ENCODE data around the gene OR8B3. TPM values are rescaled to one million over a fixed set of nuclear protein-coding genes. Genes with fewer than 3 reads are reported as not detected.

OR8B3 gene
- total and polyA plus RNA-seq, 2 donors (not counting 1 experiment from before 2014, with no cell fraction given), result not detected

DNA sequence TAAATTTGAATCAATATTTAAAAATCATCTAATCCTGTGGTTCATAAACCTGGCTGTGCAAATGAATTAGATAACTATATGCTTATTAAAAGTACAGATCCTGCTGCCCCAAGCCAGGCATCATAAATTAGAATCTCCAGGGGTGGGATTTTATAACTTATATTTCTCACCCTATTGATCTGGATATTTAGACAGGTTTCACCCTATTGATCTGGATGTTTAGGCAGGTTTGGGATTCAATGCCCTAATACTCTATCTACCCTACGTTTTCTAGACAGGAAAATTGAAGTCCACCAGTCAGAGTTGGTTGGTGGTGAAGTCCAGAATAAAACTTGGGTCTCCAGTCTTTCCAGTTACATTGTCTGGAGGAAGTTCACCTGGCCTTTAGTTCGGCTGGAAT is 44.0 kb upstream of the OR8B3 start:
- DNase-seq (ENCODE audit: low read depth in 2 of 2), result no peak
- Histone ChIP-seq H3K27me3 (ENCODE audit: control insufficient read depth, insufficient read depth, low read length) (no peaks in the 10 kb centered on the region), H3K4me1 (ENCODE audit: control insufficient read depth, extremely low read depth, insufficient read depth, low read length) (no peaks in the 10 kb centered on the region), H3K9ac (ENCODE audit: insufficient read depth, low read length) (no peak overlapping the region), H3K4me2 (ENCODE audit: extremely low read depth, insufficient read depth, low read length) (no peak overlapping the region), H4K20me1 (ENCODE audit: control insufficient read depth, extremely low read depth, insufficient read depth, low read length) (no peaks in the 10 kb centered on the region), H2AFZ (ENCODE audit: low read length) (no peak overlapping the region), H3K9me3 (ENCODE audit: control insufficient read depth, insufficient read depth, low read depth, low read length) (no peaks in the 10 kb centered on the region), H3K79me2 (ENCODE audit: control insufficient read depth, insufficient read depth, low read length) (no peaks in the 10 kb centered on the region), H3K4me3 (replicated peaks in 1 of 4; ENCODE audit: control extremely low read depth in 1 of 4, insufficient read depth in 1 of 4, low read depth in 3 of 4, low read length in 4 of 4) (no peak overlapping the region), H3K27ac (ENCODE audit: insufficient read depth, low read length) (no peak overlapping the region), H3K36me3 (ENCODE audit: control insufficient read depth, insufficient read depth, low read length) (no peaks in the 10 kb centered on the region)
- no peak for TF ChIP-seq EZH2 (IDR thresholded peaks at IDR 0.05; ENCODE audit: low read length, missing control alignments)
- TF ChIP-seq, protein P1, sequence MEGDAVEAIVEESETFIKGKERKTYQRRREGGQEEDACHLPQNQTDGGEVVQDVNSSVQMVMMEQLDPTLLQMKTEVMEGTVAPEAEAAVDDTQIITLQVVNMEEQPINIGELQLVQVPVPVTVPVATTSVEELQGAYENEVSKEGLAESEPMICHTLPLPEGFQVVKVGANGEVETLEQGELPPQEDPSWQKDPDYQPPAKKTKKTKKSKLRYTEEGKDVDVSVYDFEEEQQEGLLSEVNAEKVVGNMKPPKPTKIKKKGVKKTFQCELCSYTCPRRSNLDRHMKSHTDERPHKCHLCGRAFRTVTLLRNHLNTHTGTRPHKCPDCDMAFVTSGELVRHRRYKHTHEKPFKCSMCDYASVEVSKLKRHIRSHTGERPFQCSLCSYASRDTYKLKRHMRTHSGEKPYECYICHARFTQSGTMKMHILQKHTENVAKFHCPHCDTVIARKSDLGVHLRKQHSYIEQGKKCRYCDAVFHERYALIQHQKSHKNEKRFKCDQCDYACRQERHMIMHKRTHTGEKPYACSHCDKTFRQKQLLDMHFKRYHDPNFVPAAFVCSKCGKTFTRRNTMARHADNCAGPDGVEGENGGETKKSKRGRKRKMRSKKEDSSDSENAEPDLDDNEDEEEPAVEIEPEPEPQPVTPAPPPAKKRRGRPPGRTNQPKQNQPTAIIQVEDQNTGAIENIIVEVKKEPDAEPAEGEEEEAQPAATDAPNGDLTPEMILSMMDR (conservative IDR thresholded peaks at IDR 0.05 in 1 of 2, IDR thresholded peaks at IDR 0.05 in 1 of 2; ENCODE audit: low read depth in 1 of 2, low read length in 2 of 2), result no peak

DNA sequence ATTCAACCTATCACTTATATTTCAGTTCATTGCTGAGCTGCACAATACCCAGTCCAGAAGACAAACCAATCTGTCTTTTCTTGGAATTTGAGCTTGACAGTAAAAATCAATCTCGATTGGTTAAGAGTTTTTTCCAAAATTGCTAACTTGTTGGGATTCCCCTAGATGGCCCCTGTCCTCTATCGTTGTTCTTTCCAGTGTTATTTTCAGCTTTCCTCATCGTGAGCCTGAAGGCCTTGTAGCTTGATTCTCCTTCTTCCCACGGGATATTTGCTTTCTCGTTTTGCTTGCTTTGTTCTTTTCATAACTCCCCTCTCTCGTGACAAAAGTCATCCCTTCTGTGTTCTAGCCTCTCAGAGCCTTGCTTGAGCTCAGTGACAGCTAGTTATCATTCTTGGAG is 43.6 kb upstream of the OR8B3 start:
- H3K4me2 ChIP-seq (ENCODE audit: extremely low read depth, insufficient read depth, low read length), result no peak overlapping the region
- H2AFZ ChIP-seq (ENCODE audit: low read length), result no peak overlapping the region
- no peak overlapping the region for H3K9ac ChIP-seq (ENCODE audit: insufficient read depth, low read length)
- no peaks in the 10 kb centered on the region for H3K4me1 ChIP-seq (ENCODE audit: control insufficient read depth, extremely low read depth, insufficient read depth, low read length)
- no peaks in the 10 kb centered on the region for H3K27me3 ChIP-seq (ENCODE audit: control insufficient read depth, insufficient read depth, low read length)
- H3K79me2 ChIP-seq (ENCODE audit: control insufficient read depth, insufficient read depth, low read length), result no peaks in the 10 kb centered on the region
- H3K9me3 ChIP-seq (ENCODE audit: control insufficient read depth, insufficient read depth, low read depth, low read length), result no peaks in the 10 kb centered on the region
- no peak overlapping the region for H3K4me3 ChIP-seq (replicated peaks in 1 of 4; ENCODE audit: control extremely low read depth in 1 of 4, insufficient read depth in 1 of 4, low read depth in 3 of 4, low read length in 4 of 4)
- TF ChIP-seq EZH2 (IDR thresholded peaks at IDR 0.05; ENCODE audit: low read length, missing control alignments), result no peak
- TF ChIP-seq, protein P1 (conservative IDR thresholded peaks at IDR 0.05 in 1 of 2, IDR thresholded peaks at IDR 0.05 in 1 of 2; ENCODE audit: low read depth in 1 of 2, low read length in 2 of 2), result no peak
- no peak for DNase-seq (ENCODE audit: low read depth in 2 of 2)
- no peaks in the 10 kb centered on the region for H4K20me1 ChIP-seq (ENCODE audit: control insufficient read depth, extremely low read depth, insufficient read depth, low read length)
- no peak overlapping the region for H3K27ac ChIP-seq (ENCODE audit: insufficient read depth, low read length)
- no peaks in the 10 kb centered on the region for H3K36me3 ChIP-seq (ENCODE audit: control insufficient read depth, insufficient read depth, low read length)

DNA sequence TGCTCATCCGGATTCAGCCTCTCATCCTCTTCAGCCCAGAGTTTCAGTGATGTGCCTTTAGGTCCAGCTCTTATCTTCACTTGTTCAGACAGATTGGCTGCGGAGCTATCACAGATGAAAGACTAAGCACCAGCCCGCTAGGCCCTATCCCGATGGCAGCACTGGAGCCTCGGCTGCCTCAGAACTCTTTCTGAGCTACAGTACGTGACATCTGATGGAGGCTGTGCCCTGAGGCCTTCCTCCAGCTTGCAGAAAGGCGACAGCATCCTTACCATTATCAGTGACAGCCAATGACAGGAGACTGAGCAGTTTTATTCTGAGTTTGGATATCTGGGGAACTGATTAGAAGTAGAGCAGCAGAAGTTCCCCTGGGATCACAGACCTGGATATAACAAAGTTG is 42.7 kb upstream of the OR8B3 start:
- Histone ChIP-seq H3K4me2 (ENCODE audit: extremely low read depth, insufficient read depth, low read length) (no peak overlapping the region), H3K4me1 (ENCODE audit: control insufficient read depth, extremely low read depth, insufficient read depth, low read length) (no peaks in the 10 kb centered on the region), H3K27ac (ENCODE audit: insufficient read depth, low read length) (no peak overlapping the region), H4K20me1 (ENCODE audit: control insufficient read depth, extremely low read depth, insufficient read depth, low read length) (no peaks in the 10 kb centered on the region), H3K79me2 (ENCODE audit: control insufficient read depth, insufficient read depth, low read length) (no peaks in the 10 kb centered on the region), H3K9me3 (ENCODE audit: control insufficient read depth, insufficient read depth, low read depth, low read length) (no peaks in the 10 kb centered on the region), H3K9ac (ENCODE audit: insufficient read depth, low read length) (no peak overlapping the region), H3K36me3 (ENCODE audit: control insufficient read depth, insufficient read depth, low read length) (no peaks in the 10 kb centered on the region), H2AFZ (ENCODE audit: low read length) (no peak overlapping the region), H3K27me3 (ENCODE audit: control insufficient read depth, insufficient read depth, low read length) (no peaks in the 10 kb centered on the region), H3K4me3 (replicated peaks in 1 of 4; ENCODE audit: control extremely low read depth in 1 of 4, insufficient read depth in 1 of 4, low read depth in 3 of 4, low read length in 4 of 4) (no peak overlapping the region)
- DNase-seq (ENCODE audit: low read depth in 2 of 2), result no peak
- TF ChIP-seq, protein P1 (conservative IDR thresholded peaks at IDR 0.05 in 1 of 2, IDR thresholded peaks at IDR 0.05 in 1 of 2; ENCODE audit: low read depth in 1 of 2, low read length in 2 of 2), result no peak
- TF ChIP-seq EZH2 (IDR thresholded peaks at IDR 0.05; ENCODE audit: low read length, missing control alignments), result no peak
